A549 (cell line): ENCODE results near the gene ZSCAN26.

Experiments
- CBX8 ChIP-seq: fragments of 200-600 bp; sonication (generic); IDR thresholded peaks from 2 replicates; pipeline ENCODE4 v1.6.1; 2016
- POLR2A ChIP-seq: IDR thresholded peaks from 2 replicates; pipeline ENCODE4 v1.6.1; 2012; ENCODE audit warnings: mild to moderate bottlenecking, low read length
- POLR2AphosphoS2 ChIP-seq: conservative IDR thresholded peaks from 2 replicates; pipeline ENCODE4 v1.6.1; 2012; ENCODE audit warnings: low read length, improper control_type of control experiment, inconsistent platforms
- TP53 ChIP-seq: fragments of 250-450 bp; sonication (Bioruptor Pico); IDR thresholded peaks from 2 replicates; pipeline ENCODE4 v1.5.0; 2021; ENCODE audit warnings: mild to moderate bottlenecking, moderate library complexity
- ZSCAN20 ChIP-seq: fragments of 250-450 bp; sonication (Bioruptor Pico); IDR thresholded peaks from 2 replicates; pipeline ENCODE4 v1.8.0; 2022; ENCODE audit warnings: mild to moderate bottlenecking, moderate library complexity
- TF ChIP-seq, protein P1 (sequence below): fragments of 450-650 bp; IDR thresholded peaks from 2 replicates; pipeline ENCODE4 v1.6.1; 2014; ENCODE audit warnings: antibody characterized with exemption
- TF ChIP-seq, protein P2 (sequence below): fragments of >200 bp; sonication (Bioruptor Twin); formaldehyde crosslinking; IDR thresholded peaks from 3 replicates; pipeline ENCODE4 v1.5.1; 2016
- TF ChIP-seq, protein P3 (sequence below): fragments of 200-600 bp; sonication (generic); IDR thresholded peaks from 2 replicates; pipeline ENCODE4 v1.6.1; 2016; ENCODE audit warnings: antibody characterized with exemption, mild to moderate bottlenecking, moderate library complexity

DNA sequence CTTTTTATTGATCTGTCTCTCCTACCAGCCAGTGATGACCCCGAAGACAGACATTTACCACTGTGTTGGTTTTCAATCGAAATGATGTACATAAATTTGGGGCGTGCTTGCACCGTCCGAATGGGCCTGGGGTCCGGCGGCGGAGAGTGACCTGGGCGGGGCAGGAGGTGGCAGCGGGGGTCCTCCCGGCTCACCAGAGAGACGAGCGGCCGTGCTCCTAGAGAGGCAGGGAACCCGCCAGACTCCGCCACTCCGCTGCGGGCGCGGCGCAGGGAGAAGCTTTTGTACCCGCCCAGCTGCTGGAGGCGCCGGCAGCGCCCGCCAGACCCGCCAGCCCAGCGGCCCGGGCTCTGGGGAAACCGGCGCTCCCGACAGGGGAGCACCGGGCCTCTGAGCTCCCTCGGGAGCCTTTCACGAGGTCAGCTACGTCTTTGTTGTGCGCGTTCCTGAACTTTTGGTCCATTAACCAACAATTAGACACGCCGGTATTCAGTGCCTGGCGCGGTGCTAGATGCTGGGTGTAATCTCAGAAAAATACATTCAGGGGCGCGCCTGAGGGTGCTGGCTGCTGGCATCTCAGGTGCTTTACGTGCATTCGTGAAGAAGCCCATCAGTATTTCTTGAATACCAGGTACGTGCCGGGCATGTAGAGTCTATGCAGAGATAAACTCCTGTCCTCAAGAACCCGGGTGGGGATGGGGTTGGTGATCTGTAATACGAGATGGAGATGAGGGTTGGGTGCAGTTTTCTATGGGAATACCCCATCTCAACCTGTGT, 14.5 kb downstream of the ZSCAN26 start, which contains the start of gene PGBD1:
- TF ChIP-seq POLR2AphosphoS2: no peak
- TF ChIP-seq, protein P1, sequence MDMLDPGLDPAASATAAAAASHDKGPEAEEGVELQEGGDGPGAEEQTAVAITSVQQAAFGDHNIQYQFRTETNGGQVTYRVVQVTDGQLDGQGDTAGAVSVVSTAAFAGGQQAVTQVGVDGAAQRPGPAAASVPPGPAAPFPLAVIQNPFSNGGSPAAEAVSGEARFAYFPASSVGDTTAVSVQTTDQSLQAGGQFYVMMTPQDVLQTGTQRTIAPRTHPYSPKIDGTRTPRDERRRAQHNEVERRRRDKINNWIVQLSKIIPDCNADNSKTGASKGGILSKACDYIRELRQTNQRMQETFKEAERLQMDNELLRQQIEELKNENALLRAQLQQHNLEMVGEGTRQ: no peak
- no peak for TF ChIP-seq TP53 (CRISPR knock-in tag)
- TF ChIP-seq, protein P2, sequence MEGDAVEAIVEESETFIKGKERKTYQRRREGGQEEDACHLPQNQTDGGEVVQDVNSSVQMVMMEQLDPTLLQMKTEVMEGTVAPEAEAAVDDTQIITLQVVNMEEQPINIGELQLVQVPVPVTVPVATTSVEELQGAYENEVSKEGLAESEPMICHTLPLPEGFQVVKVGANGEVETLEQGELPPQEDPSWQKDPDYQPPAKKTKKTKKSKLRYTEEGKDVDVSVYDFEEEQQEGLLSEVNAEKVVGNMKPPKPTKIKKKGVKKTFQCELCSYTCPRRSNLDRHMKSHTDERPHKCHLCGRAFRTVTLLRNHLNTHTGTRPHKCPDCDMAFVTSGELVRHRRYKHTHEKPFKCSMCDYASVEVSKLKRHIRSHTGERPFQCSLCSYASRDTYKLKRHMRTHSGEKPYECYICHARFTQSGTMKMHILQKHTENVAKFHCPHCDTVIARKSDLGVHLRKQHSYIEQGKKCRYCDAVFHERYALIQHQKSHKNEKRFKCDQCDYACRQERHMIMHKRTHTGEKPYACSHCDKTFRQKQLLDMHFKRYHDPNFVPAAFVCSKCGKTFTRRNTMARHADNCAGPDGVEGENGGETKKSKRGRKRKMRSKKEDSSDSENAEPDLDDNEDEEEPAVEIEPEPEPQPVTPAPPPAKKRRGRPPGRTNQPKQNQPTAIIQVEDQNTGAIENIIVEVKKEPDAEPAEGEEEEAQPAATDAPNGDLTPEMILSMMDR: no peak
- TF ChIP-seq, protein P3, sequence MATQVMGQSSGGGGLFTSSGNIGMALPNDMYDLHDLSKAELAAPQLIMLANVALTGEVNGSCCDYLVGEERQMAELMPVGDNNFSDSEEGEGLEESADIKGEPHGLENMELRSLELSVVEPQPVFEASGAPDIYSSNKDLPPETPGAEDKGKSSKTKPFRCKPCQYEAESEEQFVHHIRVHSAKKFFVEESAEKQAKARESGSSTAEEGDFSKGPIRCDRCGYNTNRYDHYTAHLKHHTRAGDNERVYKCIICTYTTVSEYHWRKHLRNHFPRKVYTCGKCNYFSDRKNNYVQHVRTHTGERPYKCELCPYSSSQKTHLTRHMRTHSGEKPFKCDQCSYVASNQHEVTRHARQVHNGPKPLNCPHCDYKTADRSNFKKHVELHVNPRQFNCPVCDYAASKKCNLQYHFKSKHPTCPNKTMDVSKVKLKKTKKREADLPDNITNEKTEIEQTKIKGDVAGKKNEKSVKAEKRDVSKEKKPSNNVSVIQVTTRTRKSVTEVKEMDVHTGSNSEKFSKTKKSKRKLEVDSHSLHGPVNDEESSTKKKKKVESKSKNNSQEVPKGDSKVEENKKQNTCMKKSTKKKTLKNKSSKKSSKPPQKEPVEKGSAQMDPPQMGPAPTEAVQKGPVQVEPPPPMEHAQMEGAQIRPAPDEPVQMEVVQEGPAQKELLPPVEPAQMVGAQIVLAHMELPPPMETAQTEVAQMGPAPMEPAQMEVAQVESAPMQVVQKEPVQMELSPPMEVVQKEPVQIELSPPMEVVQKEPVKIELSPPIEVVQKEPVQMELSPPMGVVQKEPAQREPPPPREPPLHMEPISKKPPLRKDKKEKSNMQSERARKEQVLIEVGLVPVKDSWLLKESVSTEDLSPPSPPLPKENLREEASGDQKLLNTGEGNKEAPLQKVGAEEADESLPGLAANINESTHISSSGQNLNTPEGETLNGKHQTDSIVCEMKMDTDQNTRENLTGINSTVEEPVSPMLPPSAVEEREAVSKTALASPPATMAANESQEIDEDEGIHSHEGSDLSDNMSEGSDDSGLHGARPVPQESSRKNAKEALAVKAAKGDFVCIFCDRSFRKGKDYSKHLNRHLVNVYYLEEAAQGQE: no peak
- TF ChIP-seq POLR2A: peak; percentile 46
- TF ChIP-seq CBX8: no peak
- TF ChIP-seq ZSCAN20: no peak
